Smooth muscle cell (in vitro differentiated cells): ENCODE results near the gene SLC37A3. TPM values are rescaled to one million over a fixed set of nuclear protein-coding genes. Genes with fewer than 3 reads are reported as not detected.

Experiments
- DNase-seq: peaks from one replicate; lab custom pipeline; 2025; ENCODE audit not compliant: unreplicated experiment; lab: John Stamatoyannopoulos, UW
- H2AFZ ChIP-seq: fragments of 200-600 bp; sonication (generic); 2 replicates; pipeline ENCODE4 v1.6.0; 2016; ENCODE audit warnings: antibody characterized with exemption, low read depth, mild to moderate bottlenecking
- H3F3A ChIP-seq: fragments of 200-600 bp; sonication (generic); 2 replicates; pipeline ENCODE4 v1.6.0; 2017; ENCODE audit warnings: antibody characterized with exemption, low read depth
- H3K27ac ChIP-seq: fragments of 200-600 bp; sonication (generic); 2 replicates; pipeline ENCODE4 v1.5.1; 2016; ENCODE audit warnings: low read depth, mild to moderate bottlenecking
- H3K27me3 ChIP-seq: fragments of 200-600 bp; sonication (generic); 2 replicates; pipeline ENCODE4 v1.6.1; 2016; ENCODE audit warnings: low read depth, mild to moderate bottlenecking
- H3K36me3 ChIP-seq: fragments of 200-600 bp; sonication (generic); 2 replicates; pipeline ENCODE4 v1.5.1; 2016; ENCODE audit warnings: low read depth
- H3K4me1 ChIP-seq: fragments of 200-600 bp; sonication (generic); 2 replicates; pipeline ENCODE4 v1.5.1; 2016; ENCODE audit warnings: low read depth
- H3K4me2 ChIP-seq: fragments of 200-600 bp; sonication (generic); 2 replicates; pipeline ENCODE4 v1.6.0; 2016; ENCODE audit warnings: mild to moderate bottlenecking
- H3K4me3 ChIP-seq: fragments of 200-600 bp; sonication (generic); 2 replicates; pipeline ENCODE4 v1.5.1; 2016; ENCODE audit warnings: mild to moderate bottlenecking
- H3K79me2 ChIP-seq: fragments of 200-600 bp; sonication (generic); 2 replicates; pipeline ENCODE4 v1.6.0; 2016; ENCODE audit warnings: low read depth, mild to moderate bottlenecking
- H3K9ac ChIP-seq: fragments of 200-600 bp; sonication (generic); 2 replicates; pipeline ENCODE4 v1.6.0; 2016; ENCODE audit warnings: low read depth
- H3K9me3 ChIP-seq: fragments of 200-600 bp; sonication (generic); replicated peaks from 2 replicates; pipeline ENCODE4 v1.5.1; 2016; ENCODE audit warnings: low read depth
- H4K20me1 ChIP-seq: fragments of 200-600 bp; sonication (generic); 2 replicates; pipeline ENCODE4 v1.6.0; 2016; ENCODE audit warnings: low read depth
- CTCF ChIP-seq: fragments of 200-600 bp; sonication (generic); IDR thresholded peaks from 2 replicates; pipeline ENCODE4 v1.5.1; 2017; ENCODE audit warnings: borderline replicate concordance, mild to moderate bottlenecking, antibody characterized with exemption; ENCODE audit not compliant: insufficient read depth, poor library complexity, severe bottlenecking
- WGBS: methylation state at CpG from one replicate; pipeline ENCODE4 v1.1.7; 2016; ENCODE audit warnings: low lambda C conversion rate; 5-methylcytosine and 5-hydroxymethylcytosine counted together
- polyA plus RNA-seq: library from polyadenylated mRNA; unstranded; fragments of >200 nt; fragmentation: Nextera tagmentation; extraction: Ambion mirVana; gene quantifications from 2 replicates; pipeline ENCODE4 v1.2.1, GENCODE V29; 2016
- total RNA-seq: library from RNA; depleted of rRNA; stranded (reverse); fragments of >200 nt; gene quantifications from 2 replicates; pipeline ENCODE4 v1.2.3, GENCODE V29; 2014

Gene SLC37A3
- total and polyA plus RNA-seq, 2 experiments from 2014 or later: 42.8 to 54.2 TPM

GRCh38 chr7:140390466-140391190, 7.7 kb downstream of the SLC37A3 start:
- TF ChIP-seq CTCF: no peak

GRCh38 chr7:140390034-140390433, 8.3 kb downstream of the SLC37A3 start:
- peaks cover 98% of the 10 kb centered on the region for H4K20me1 ChIP-seq
- H2AFZ ChIP-seq: no peak overlapping the region
- H3K36me3 ChIP-seq: no peaks in the 10 kb centered on the region
- WGBS: 93% methylated on average over 4 of the region's 4 CpGs
- H3K4me3 ChIP-seq: no peak overlapping the region
- H3K9me3 ChIP-seq: no peaks in the 10 kb centered on the region
- no peaks in the 10 kb centered on the region for H3K27me3 ChIP-seq
- H3K4me1 ChIP-seq: no peaks in the 10 kb centered on the region
- no peak for TF ChIP-seq CTCF
- no peak overlapping the region for H3K4me2 ChIP-seq
- no peak for DNase-seq
- H3K79me2 ChIP-seq: peaks cover 88% of the 10 kb centered on the region
- H3K27ac ChIP-seq: no peak overlapping the region
- no peak overlapping the region for H3K9ac ChIP-seq
- no peaks in the 10 kb centered on the region for H3F3A ChIP-seq

More at GRCh38 chr7:140390466-140391190, 7.7 kb downstream of the SLC37A3 start:
- Histone ChIP-seq H3K36me3 (no peaks in the 10 kb centered on the region), H3K4me1 (no peaks in the 10 kb centered on the region), H3K79me2 (peaks cover 88% of the 10 kb centered on the region), H3K4me2 (no peak overlapping the region), H4K20me1 (peaks cover 98% of the 10 kb centered on the region), H3K27ac (no peak overlapping the region), H3K9ac (no peak overlapping the region), H3K4me3 (no peak overlapping the region), H3F3A (no peaks in the 10 kb centered on the region), H3K27me3 (no peaks in the 10 kb centered on the region), H2AFZ (no peak overlapping the region), H3K9me3 (no peaks in the 10 kb centered on the region)
- no peak for DNase-seq
- WGBS: 94% methylated on average over 8 of the region's 8 CpGs

- Histone ChIP-seq H2AFZ (no peak overlapping the region), H3K4me2 (no peak overlapping the region), H3K79me2 (peaks cover 88% of the 10 kb centered on the region), H3K9ac (no peak overlapping the region), H3F3A (no peaks in the 10 kb centered on the region), H4K20me1 (peaks cover 98% of the 10 kb centered on the region), H3K36me3 (no peaks in the 10 kb centered on the region), H3K27ac (no peak overlapping the region), H3K4me3 (no peak overlapping the region), H3K27me3 (no peaks in the 10 kb centered on the region), H3K9me3 (no peaks in the 10 kb centered on the region), H3K4me1 (no peaks in the 10 kb centered on the region)
- no peak for TF ChIP-seq CTCF
- WGBS: 94% methylated on average over 10 of the region's 10 CpGs
- no peak for DNase-seq
Observed at GRCh38 chr7:140389445-140389844, 8.9 kb downstream of the SLC37A3 start.
